Loucy (cell line): ENCODE measurements around the gene PSMD1.

ENCODE experiments used
- CTCF ChIP-seq: fragments of 200-600 bp; sonication (generic); conservative IDR thresholded peaks from 2 replicates; pipeline ENCODE4 v1.5.1; 2014; ENCODE audit warnings: mild to moderate bottlenecking, antibody characterized with exemption, low read length
- EZH2phosphoT487 ChIP-seq: fragments of 200-600 bp; IDR thresholded peaks from 2 replicates; pipeline ENCODE4 v1.6.1; 2018; ENCODE audit warnings: antibody characterized with exemption, mild to moderate bottlenecking, moderate library complexity, borderline replicate concordance

GRCh38 chr2:231169488-231169887 is 112.8 kb downstream of the PSMD1 start:
- TF ChIP-seq CTCF (no peak), EZH2phosphoT487 (no peak)
